Measurements from ENCODE around the gene RFPL4AL1. TPM values are rescaled to one million over a fixed set of nuclear protein-coding genes. Genes with fewer than 3 reads are reported as not detected.

RFPL4AL1 gene
- total RNA-seq, 1 donor from 2014 or later = not detected

GRCh38 chr19:55812449-55812848, 43.5 kb downstream of the RFPL4AL1 start:
- intact Hi-C loops (cut with DNase I) = no loop called here
- ATAC-seq (no peak), DNase-seq (ENCODE audit: missing footprints) (no peak)

- intact Hi-C loops (cut with DNase I) = no loop called here
- ATAC-seq = no peak
These were observed 45.0 kb downstream of the RFPL4AL1 start for GRCh38 chr19:55813906-55814305.

GRCh38 chr19:55820037-55820436, 51.1 kb downstream of the RFPL4AL1 start:
- intact Hi-C loops (cut with DNase I) = no loop called here
- ATAC-seq (no peak), DNase-seq (ENCODE audit: missing footprints) (no peak)

More at GRCh38 chr19:55813906-55814305, 45.0 kb downstream of the RFPL4AL1 start:
- no peak for DNase-seq (ENCODE audit: missing footprints)

Other genes starting within 250 kb of the RFPL4AL1 start
- gene SBK2, start 232.0 kb upstream of the RFPL4AL1 start, total RNA-seq = 12.7 TPM
- gene SBK3, start 223.6 kb upstream of the RFPL4AL1 start, total RNA-seq = 17.6 TPM
- gene ZNF579, start 188.3 kb upstream of the RFPL4AL1 start, total RNA-seq = 13.1 TPM
- gene FIZ1, start 169.6 kb upstream of the RFPL4AL1 start, total RNA-seq = 14.8 TPM
- 16.9 TPM for gene ZNF524, start 168.8 kb upstream of the RFPL4AL1 start, total RNA-seq
- 16.9 TPM for gene ZNF865, start 163.5 kb upstream of the RFPL4AL1 start, total RNA-seq
- 11.1 TPM for gene ZNF784, start 144.6 kb upstream of the RFPL4AL1 start, total RNA-seq
- 13.2 TPM for gene ZNF580, start 128.1 kb upstream of the RFPL4AL1 start, total RNA-seq
- 7.4 TPM for gene ZNF581, start 125.5 kb upstream of the RFPL4AL1 start, total RNA-seq
- gene CCDC106, start 120.9 kb upstream of the RFPL4AL1 start, total RNA-seq = 17.4 TPM
- 74.5 TPM for gene U2AF2, start 114.1 kb upstream of the RFPL4AL1 start, total RNA-seq
- 213 TPM for gene EPN1, start 93.9 kb upstream of the RFPL4AL1 start, total RNA-seq
- gene NLRP9, start 30.7 kb upstream of the RFPL4AL1 start, total RNA-seq = not detected
- gene RFPL4A, start 10.0 kb upstream of the RFPL4AL1 start, total RNA-seq = not detected
- not detected for gene NLRP11, start 62.9 kb downstream of the RFPL4AL1 start, total RNA-seq
- gene NLRP4, start 67.4 kb downstream of the RFPL4AL1 start, total RNA-seq = not detected
- not detected for gene NLRP13, start 163.2 kb downstream of the RFPL4AL1 start, total RNA-seq
- gene NLRP8, start 178.7 kb downstream of the RFPL4AL1 start, total RNA-seq = not detected
- not detected for gene NLRP5, start 217.7 kb downstream of the RFPL4AL1 start, total RNA-seq

Measured in Right ventricle myocardium inferior (tissue), 1 donor.